HepG2 (cell line): ENCODE measurements around the gene RASA1.

Experiments
- EZH2 ChIP-seq: conservative IDR thresholded peaks from 2 replicates; pipeline ENCODE4 v1.6.1; 2012; ENCODE audit warnings: mild to moderate bottlenecking, low read depth, low read length, moderate library complexity
- POLR2AphosphoS5 ChIP-seq: IDR thresholded peaks from 2 replicates; pipeline ENCODE4 v1.6.1; 2012; ENCODE audit warnings: low read depth, low read length
- TAF1 ChIP-seq: sonication (generic); formaldehyde crosslinking; IDR thresholded peaks from 2 replicates; pipeline ENCODE4 v1.4.0; 2020; ENCODE audit warnings: missing genetic modification reagents
- ZNF138 ChIP-seq: sonication (generic); formaldehyde crosslinking; IDR thresholded peaks from 2 replicates; pipeline ENCODE4 v1.5.0; 2020; ENCODE audit warnings: mild to moderate bottlenecking, low read depth, missing genetic modification reagents
- TF ChIP-seq, protein P1 (sequence below): sonication (generic); formaldehyde crosslinking; IDR thresholded peaks from 2 replicates; pipeline ENCODE4 v1.5.0; 2020; ENCODE audit warnings: mild to moderate bottlenecking, missing genetic modification reagents, moderate library complexity
- TF ChIP-seq, protein P2 (sequence below): IDR thresholded peaks from 2 replicates; pipeline ENCODE4 v1.6.1; 2012; ENCODE audit warnings: inconsistent platforms
- TF ChIP-seq, protein P3 (sequence below): sonication (generic); formaldehyde crosslinking; IDR thresholded peaks from 2 replicates; pipeline ENCODE4 v1.8.1; 2022; ENCODE audit warnings: mild to moderate bottlenecking, missing genetic modification reagents

DNA sequence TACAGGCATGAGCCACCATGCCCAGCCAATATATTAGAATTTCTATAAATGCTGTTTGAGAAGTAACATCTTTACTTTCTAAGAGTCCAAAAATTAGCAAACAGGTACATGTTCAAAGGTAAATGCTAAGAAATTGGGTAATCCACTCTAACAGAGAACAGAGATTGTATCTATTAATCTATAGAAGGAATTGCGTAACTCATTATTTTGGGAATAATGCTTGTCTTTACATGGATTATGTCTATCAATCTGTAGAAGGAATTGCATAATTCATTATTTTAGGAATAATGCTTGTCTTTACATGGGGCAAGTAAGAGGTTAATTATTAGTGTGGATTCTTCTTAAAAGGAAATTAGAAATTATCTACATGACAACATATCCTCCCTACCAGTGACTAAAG is 114.5 kb downstream of the RASA1 start:
- no peak for TF ChIP-seq POLR2AphosphoS5
- TF ChIP-seq, protein P1, sequence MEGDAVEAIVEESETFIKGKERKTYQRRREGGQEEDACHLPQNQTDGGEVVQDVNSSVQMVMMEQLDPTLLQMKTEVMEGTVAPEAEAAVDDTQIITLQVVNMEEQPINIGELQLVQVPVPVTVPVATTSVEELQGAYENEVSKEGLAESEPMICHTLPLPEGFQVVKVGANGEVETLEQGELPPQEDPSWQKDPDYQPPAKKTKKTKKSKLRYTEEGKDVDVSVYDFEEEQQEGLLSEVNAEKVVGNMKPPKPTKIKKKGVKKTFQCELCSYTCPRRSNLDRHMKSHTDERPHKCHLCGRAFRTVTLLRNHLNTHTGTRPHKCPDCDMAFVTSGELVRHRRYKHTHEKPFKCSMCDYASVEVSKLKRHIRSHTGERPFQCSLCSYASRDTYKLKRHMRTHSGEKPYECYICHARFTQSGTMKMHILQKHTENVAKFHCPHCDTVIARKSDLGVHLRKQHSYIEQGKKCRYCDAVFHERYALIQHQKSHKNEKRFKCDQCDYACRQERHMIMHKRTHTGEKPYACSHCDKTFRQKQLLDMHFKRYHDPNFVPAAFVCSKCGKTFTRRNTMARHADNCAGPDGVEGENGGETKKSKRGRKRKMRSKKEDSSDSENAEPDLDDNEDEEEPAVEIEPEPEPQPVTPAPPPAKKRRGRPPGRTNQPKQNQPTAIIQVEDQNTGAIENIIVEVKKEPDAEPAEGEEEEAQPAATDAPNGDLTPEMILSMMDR (CRISPR knock-in tag) = no peak
- TF ChIP-seq TAF1 (CRISPR knock-in tag) = no peak
- TF ChIP-seq, protein P2, sequence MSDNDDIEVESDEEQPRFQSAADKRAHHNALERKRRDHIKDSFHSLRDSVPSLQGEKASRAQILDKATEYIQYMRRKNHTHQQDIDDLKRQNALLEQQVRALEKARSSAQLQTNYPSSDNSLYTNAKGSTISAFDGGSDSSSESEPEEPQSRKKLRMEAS = no peak
- no peak for TF ChIP-seq ZNF138 (CRISPR knock-in tag)
- no peak for TF ChIP-seq EZH2
- TF ChIP-seq, protein P3, sequence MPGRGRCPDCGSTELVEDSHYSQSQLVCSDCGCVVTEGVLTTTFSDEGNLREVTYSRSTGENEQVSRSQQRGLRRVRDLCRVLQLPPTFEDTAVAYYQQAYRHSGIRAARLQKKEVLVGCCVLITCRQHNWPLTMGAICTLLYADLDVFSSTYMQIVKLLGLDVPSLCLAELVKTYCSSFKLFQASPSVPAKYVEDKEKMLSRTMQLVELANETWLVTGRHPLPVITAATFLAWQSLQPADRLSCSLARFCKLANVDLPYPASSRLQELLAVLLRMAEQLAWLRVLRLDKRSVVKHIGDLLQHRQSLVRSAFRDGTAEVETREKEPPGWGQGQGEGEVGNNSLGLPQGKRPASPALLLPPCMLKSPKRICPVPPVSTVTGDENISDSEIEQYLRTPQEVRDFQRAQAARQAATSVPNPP = no peak
